ENCODE measurements around the gene EPX.

The EPX gene

DNA sequence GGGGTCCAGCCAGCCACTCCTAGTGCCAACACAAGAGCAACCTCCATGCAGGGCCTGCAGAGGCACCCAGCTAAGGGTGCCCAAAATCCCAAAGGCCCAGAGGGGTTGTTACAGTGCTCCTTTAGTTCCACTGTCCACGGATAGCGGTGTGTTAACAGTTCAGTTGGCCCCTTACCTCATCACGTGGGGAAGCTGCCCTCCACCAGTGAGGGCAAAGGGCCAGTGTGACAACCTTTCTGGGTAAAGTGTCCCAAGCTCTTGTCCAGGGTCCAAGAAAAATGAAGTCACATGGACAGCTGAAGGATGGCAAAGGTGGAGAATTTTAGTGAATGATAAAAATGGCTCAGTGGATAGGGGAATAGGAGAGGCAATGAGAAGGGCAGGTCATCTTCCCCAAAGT lies 35.2 kb downstream of the EPX start:
- no peak for DNase-seq (ENCODE audit: low spot score)

DNA sequence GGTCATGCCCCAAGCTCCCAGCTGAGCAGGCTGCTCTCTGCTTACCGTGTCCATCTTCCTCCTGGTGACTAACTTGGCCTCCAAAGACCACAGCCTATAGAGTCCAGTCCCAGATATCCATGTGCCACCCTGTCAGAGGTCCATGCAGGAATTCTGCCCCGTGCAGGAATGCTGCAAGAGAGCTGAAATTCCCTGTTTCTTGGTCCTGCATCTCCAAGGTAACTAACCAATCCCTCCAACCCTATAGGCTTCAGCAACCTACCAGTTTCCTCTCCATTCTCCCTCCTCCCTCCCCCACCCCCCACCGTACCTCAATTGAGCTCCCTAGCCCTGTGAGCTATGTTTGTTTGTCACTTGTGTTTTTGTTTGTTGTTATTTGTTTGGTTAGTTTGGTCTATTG lies 36.2 kb downstream of the EPX start:
- DNase-seq (ENCODE audit: low spot score), result no peak

DNA sequence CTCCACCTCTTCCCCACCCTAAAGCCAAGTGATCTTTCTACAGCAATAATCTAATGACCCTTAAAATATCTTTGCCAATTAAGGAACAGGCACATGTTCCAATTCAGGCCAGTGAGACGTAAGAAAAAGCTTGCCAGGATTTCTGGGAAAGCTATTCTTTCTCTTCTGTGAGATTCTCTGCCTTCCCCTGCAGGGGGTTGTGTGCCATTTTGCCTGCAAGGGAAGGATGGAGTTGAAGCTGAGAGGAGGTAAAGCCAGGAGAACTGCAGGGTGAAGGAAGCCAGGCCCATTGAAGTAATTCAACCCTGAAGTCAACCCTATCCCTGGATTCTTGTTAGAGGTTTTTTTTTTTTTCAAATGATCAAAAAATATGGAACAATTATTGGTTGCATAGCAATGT lies 36.9 kb downstream of the EPX start:
- no peak for DNase-seq (ENCODE audit: low spot score)

DNA sequence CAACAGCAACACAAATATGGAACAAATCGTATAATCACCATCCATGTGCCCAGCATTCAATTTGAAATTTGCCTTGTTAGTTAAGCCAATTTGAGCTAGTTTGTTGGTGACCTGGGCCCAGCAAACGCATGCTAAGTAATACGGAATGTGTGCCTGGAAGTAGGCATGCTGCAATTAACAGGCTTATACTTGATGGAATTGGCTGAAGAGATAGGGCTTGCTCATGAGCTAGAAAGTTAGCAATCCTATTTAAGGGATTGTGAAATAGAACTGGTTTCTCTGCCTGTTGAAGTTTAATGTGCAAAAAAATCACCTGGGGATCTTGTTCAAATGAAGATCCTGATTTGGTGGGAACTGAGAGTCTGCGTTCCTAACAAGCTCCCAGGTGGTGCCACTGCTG lies 37.4 kb downstream of the EPX start:
- DNase-seq (ENCODE audit: low spot score), result no peak

DNA sequence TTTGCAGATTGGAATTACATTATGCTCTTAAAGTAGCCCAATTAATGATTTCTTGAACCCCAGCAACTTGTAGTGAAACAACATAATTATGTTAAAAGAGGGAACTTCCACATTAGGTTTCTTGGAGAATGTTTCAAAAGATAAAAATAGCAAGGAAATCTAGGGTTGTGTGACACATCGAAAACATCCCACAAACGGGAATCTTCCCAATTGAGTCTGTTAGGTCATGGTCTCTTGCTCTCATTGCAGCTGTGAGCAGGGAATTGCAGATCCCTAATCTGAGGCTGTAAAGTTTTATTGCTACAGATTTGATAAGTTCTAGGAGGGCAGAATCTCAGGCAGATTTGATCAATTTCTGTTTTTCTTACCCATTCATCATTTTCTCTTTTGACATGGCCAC lies 39.1 kb downstream of the EPX start:
- DNase-seq (ENCODE audit: low spot score), result peak; percentile 67

DNA sequence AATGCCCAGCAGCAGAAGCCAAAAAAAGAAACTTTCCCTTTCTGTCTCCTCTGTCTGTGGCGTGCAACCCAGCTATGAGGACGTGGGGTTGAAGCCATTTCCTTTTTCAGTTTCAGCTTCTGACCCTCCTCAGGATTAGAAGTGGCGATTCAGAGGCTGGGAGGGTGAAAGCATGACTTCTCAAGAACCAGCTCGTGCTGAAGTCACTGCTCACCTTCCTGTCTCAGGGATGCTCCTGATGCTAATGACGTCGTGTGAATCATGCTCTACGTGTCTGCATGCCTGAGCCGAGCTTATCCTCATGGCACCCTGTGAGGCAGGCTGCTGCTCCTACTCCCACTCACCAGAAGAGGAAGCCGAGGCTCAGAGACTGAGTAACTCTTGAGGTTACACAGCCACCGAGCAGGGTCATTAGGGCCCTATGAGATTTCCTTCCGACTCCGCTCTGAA lies 40.2 kb downstream of the EPX start:
- DNase-seq (ENCODE audit: low spot score), result peak; percentile 43

DNA sequence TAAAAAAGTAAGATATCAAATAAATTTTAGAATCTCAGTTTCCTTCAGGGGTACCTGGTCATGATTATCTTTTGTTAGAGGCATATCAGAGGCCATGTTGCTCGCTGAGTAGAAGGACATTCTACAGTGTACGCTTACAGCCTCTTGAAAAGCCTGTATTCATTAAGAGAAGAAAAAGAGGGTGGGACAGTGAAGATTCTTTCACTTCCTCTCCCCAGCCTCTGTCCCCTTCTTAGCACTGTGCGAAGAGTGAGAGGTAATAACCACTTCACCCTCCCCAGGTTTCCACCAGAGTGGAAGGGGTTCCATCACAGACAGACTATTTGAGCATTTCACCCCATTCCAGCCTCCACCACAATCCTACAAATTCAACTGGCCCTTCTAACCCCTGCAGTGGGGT lies 41.0 kb downstream of the EPX start:
- no peak for DNase-seq (ENCODE audit: low spot score)

DNA sequence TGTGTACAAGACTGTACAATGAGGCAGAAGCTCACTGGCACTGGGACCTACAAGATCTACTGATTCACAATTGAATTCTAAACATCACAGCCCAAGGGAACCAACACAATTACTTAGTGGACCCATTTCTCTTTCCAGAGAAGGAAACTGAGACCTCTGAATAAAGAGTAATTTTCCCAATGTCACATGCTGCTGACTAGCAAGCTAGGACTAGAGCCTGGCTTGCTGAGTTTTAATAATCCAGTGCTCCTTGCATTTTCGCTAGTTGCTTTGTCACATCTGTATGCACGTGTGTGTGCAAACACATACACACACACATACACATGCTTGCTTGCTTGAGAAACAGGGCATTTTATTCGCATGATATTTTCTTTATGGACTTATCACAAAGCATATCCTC lies 42.0 kb downstream of the EPX start:
- no peak for DNase-seq (ENCODE audit: low spot score)

DNA sequence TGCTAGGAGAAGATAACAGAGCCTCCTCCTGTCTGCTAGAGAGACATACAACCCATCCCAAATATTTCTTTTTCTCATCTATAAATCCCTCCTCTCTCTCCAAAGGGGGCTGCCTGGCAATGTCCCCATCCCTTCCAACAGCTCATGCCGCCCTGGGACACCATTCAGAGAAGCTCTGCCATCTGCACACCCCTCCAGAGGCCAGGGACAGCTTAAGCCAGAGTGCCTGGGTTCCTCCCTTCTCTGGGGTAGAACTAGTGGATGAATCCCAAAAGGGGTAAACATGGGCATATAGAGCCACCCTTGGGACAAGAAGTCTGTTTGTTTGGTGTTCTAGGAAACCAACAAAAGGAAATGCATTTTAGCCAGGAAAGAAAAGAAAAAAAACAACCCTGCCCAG lies 43.3 kb downstream of the EPX start:
- no peak for DNase-seq (ENCODE audit: low spot score)

DNA sequence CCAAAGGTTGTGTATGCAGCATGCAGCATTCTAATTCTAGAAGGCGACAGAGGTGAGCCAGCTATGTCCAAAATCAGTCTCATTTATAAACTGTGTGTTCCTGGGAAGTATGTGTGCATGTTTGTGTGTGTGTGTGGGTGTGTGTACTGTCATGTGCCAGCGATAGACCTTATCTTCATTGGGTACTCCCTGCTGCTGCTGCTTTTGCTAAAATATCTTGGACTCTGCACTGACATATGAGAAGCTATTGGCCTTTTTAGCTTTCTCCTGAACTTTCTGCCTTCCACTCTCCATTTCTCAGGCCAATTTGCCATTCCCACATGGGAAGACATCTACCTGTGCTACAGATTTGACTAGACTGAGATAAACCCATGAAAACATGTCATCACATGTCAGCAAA lies 43.9 kb downstream of the EPX start:
- DNase-seq (ENCODE audit: low spot score), result no peak

DNA sequence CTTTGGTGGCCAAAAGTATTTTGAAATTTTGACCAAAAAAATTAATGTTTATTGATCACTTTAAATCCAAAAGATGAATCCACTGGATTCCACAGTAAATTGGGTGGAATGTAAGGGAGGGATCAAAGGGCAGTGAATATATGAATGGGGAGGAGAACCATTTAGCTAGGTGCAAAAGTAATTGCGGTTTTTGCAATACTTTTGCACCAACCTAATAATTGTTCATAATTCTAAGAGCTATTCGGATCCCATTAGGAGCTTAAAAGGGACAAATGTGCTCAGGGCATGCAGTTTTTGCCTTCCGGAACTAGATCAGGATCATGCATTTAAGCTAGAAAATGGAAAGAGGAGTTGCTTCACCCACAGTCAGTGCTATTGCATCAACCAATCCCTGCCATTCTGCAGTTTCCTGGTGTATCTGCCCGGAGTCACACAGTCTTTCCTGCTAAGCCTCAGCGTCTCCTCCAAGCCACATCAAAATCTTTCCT lies 45.7 kb downstream of the EPX start, which contains the start of gene LPO:
Gene LPO, plus strand, starts transcription at position 438 of the 488 bp plus-strand sequence. CDS start 4,396 bp downstream, outside the sequence.
- no peak for DNase-seq (ENCODE audit: low spot score)

DNA sequence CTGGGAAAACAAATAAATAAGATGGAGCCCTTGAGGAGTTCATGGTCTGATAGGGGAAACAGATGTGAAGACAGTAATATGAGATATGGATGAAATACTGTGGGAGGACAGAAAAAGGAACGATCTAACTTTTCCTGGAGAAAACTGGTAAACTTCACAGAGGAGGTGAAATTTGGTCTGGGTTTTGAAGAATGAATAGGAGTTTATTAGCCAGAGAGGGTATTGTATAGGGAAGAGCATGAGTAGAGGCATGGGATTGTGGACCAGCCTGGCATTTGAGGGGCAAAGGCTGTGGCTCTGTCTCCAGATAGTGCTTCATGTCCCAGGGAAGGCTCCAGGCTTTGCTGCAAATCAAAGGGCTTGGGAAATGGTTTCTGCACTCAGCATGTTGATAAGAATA lies 47.5 kb downstream of the EPX start:
- DNase-seq (ENCODE audit: low spot score), result no peak

DNA sequence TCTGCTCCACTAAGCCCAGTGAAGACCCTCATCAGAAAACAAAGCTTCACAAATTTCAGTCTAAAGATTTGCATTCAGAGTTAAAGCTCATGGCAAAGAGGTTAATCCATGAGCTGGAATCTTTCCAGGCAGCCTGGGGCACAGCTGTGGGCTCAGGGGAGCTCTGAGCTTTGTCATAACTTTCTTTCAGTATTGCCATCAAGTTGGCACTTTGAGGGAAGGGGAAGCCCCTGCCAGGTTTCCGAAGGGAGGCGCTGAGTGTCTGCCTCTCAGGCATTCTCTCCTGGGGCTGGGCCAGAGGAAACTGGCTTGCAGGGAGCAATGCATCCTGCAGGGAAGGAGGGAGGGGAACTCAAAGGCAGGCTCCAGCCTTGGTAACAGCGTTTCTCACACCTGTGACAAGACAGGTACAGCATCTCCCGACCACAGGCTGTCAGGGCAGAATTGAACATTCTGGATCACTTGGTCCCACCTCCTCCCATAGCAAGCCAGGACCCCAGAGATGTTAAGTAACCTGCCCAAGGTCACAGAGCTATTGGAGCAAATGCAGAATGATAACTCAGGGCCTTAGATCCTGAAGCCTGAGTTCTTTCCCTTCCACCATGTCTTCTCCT lies 49.8 kb downstream of the EPX start:
- no peak for DNase-seq (ENCODE audit: low spot score)

DNA sequence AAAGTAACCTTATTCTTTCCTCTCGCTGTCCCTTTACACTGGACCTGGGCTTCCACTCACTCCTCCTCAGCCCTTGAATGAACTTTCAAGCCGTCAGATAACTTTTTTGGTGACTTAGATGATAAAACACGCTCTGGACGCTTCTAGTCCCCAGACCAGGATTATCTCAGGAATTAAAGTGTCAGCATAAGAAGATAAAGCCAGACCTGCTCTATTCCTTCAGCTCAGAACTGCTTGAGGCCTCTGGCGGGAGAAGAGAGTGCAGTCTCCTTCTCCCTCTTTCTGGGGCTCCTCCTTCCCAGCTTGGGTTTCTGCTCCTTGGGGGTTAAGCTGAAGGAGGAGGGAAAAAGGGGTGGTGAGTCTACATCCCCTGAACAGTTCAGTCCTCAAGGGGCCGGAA lies 52.4 kb downstream of the EPX start:
- DNase-seq (ENCODE audit: low spot score), result no peak

DNA sequence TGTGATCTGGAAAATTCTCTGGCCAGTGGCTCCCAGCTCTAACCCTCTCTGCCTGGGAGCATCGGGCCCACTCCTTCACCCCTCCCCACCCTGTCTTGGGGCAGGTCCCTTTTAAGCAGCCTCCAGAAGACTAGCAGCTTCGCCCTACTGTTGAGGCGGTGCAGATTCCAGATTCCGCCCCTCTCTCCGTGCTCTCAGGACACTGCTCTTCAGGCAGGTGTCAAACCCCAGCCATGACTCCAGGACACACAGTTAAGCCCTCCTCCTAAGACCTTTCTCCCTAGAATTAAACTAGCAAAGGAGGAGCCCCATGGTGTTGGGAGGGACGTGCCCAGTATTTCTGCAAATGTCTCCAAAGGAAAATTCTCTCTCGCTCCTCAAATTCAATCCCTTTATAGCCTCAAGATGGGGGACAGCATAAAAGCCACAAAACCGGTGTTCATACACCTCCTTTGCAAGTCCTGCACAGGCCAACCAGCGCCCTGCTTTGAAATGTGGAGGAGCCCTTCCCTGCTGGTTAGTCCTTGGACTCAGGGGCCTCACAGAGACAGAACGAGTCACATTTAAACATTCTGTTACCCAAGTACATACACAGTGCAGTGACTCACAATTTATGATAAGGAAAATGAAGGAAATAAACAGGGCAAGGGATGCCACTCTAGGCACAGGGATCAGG lies 53.0 kb downstream of the EPX start:
- no peak for DNase-seq (ENCODE audit: low spot score)

DNA sequence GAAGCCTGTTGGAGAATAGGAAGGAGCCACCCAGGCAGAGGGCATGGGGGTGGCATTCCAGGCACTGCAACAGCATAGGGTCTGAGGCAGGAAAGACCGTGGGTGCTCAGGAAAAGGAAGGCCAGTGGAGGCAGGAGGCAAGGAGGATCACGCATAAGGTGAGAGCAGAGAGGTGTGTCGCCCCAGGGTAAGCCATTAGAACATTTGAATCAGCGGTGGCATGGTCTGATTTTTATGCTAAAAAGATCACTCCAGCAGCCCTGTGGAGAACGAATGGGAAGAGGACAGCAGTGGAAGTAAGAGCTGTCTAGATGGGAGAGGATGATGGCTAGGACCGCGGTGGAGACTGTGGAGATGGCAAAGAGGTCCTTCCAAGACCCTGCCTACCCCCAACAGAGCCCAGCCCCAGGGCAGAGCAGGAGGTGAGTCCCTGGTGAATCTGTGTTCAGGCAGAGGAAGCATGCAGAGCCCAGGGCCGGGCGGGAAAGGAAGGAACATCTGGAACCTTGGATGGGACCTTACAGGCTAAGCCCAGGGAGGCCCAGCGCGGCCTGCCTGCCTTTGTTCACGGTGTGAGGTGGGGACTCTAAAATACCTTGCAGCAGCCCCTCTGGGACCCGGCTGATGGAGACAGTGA lies 53.7 kb downstream of the EPX start:
- DNase-seq (ENCODE audit: low spot score), result no peak

DNA sequence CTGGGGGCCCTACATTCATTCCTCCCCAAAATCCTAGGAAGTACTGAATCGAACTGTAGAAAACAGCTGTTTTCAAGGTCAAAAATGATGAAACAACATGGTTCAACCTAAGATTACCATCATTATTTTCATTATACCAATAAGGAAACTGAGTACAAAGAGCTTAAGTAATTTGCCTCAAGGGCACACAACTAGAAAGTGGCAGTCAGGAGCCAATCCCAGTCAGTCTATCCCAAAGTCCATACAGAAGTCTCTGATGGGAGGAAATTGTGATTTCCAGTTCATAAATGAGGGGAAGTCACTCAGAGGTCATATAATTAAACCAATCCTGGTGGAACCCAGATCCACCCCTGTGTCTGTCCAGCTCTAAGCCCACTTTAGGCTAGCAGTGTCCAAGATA lies 54.3 kb downstream of the EPX start:
- no peak for DNase-seq (ENCODE audit: low spot score)

DNA sequence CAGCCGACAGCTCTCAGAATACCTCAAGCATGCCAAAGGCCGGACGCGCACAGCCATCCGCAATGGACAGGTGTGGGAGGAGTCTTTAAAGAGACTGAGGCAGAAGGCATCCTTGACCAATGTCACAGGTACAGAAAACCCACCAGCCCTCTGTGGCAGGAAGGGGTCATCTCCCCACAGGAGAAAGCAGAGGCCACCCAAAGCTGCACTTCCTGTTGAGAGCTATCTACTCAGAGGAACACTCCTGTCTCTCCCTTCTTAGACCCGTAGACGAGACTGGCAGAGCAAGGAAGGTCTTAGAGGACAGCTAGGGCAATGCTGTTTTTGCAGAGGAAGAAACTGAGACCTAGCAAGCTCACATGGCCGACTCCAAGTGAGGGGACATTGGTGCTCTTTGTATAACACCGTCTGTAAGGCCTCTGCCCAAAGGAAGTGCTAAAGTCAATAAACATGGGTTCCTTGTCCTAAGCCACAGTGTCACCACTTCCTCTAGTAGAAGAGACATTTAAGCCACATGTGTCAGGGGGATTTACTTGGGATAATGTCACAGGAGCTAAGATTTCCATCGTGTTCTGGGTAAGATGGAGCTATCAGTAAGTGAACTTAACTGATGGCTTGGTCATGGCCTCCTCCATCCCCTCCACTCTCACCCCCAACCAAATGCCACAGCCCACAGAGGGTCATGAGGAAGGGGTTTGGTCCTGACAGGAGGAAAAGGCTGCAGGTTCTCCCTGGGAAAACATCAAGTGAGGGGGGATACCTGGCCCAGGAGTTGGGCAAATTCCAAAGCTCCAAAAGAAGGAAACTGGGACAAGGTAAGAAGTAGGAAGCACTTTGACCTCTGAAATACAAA lies 55.2 kb downstream of the EPX start:
- no peak for DNase-seq (ENCODE audit: low spot score)

DNA sequence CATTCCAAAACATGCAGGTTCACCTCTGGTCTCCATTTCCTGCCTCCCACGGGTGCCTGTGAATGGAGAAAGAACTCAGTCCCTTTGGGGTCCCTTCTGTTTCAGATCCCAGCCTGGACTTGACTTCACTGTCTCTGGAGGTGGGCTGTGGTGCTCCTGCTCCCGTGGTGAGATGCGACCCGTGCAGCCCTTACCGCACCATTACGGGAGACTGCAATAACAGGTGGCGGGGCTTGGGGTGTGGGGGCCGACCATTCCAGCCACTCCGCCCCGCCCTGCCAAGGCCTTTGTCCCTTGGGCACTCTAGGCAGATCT lies 56.4 kb downstream of the EPX start:
- DNase-seq (ENCODE audit: low spot score), result no peak

DNA sequence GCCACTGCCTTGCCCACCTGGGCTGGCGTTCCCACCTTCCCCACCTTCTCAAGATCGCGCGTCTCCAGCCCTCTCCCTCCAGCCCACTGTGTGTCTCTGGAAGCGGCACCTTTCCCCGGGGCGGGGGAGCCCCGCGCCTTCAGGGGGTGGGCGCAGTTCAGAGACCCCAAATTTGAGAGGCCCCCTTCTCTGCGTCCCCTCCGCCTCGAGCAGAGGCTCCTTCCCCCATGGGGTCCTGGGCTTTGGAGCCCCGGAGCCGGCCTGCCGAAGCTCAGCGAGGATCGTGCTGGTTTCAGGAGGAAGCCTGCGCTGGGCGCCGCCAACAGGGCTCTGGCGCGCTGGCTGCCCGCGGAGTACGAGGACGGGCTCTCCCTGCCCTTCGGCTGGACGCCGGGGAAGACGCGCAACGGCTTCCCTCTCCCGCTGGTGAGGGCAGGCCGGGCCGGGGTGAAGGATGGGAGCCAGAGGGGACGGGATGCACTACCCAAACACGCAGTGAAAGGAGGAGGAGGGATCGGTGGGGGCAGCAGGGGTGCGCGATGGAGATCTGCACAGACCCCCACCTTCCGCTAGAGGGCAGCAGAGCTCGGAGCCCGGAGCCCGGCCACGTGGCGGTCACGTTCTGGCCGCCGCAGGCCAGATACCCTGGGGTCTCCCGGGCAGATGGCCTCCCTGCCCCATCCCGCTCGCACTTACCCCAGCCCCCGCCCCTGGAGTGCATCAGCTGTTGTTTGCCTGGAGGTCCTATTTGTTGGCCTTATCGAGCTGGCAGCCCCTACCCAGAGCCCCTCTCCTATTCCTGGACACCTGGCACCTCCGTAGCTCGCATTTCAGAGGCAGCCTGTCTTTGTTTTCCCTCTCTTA lies 57.0 kb downstream of the EPX start:
- DNase-seq (ENCODE audit: low spot score), result peak; percentile 96

DNA sequence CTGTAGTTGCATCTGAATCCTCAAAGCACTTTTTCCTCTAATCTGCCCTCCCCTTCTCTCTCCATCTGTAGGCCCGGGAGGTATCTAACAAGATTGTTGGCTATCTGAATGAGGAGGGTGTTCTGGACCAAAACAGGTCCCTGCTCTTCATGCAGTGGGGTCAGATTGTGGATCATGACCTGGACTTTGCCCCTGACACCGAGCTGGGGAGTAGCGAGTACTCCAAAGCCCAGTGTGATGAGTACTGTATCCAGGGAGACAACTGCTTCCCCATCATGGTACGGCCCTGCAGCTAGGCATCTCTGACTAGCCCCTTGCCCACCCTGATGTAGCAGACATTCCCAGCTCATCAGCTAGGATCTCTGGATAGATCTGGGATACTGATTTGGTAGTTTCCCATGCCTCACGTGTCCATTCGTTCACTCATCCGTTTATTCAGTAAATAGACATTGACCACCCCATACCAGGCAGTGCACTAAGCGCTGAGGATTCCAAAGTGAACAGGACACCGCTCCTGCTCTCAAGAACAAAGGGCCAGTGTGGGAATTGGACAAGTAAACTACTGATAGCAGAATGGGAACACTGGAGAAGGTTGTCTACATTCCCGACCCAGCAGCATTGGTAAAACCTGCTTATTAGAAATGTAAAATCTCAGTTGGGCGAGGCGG lies 58.0 kb downstream of the EPX start:
- no peak for DNase-seq (ENCODE audit: low spot score)
